Neural crest cell (in vitro differentiated cells): Measurements from ENCODE around the gene TREML4. TPM values are rescaled to one million over a fixed set of nuclear protein-coding genes. Genes with fewer than 3 reads are reported as not detected.

Source experiments
- DNase-seq: peaks from one replicate; pipeline ENCODE4 v3.0.0; 2021; ENCODE audit warnings: low read depth, mixed read lengths, low spot score
- H3K27ac Mint-ChIP-seq: one replicate; pipeline ENCODE4 v1.8.0; 2021; ENCODE audit warnings: mild to moderate bottlenecking, mixed read lengths; ENCODE audit not compliant: unreplicated experiment
- H3K27me3 Mint-ChIP-seq: 2 replicates; pipeline ENCODE4 v1.8.0; 2021; ENCODE audit warnings: low read depth, mild to moderate bottlenecking, mixed read lengths
- H3K36me3 Mint-ChIP-seq: 2 replicates; pipeline ENCODE4 v1.8.0; 2021; ENCODE audit warnings: low read depth, mild to moderate bottlenecking, mixed read lengths
- H3K4me1 Mint-ChIP-seq: 2 replicates; pipeline ENCODE4 v1.8.0; 2021; ENCODE audit warnings: mixed read lengths
- H3K4me3 Mint-ChIP-seq: one replicate; pipeline ENCODE4 v1.8.0; 2021; ENCODE audit warnings: mild to moderate bottlenecking, mixed read lengths
- H3K9me3 Mint-ChIP-seq: 2 replicates; pipeline ENCODE4 v1.8.0; 2021; ENCODE audit warnings: mixed read lengths
- CTCF ChIP-seq: fragments of 200-600 bp; sonication (generic); conservative IDR thresholded peaks from 2 replicates; pipeline ENCODE4 v1.5.0; 2021; ENCODE audit warnings: antibody characterized with exemption, mild to moderate bottlenecking
- total RNA-seq: library from RNA; stranded (reverse); gene quantifications from 2 replicates; pipeline ENCODE4 v1.2.1, GENCODE V29; 2021

The TREML4 gene
- total RNA-seq, 1 donor from 2014 or later, result not detected

DNA sequence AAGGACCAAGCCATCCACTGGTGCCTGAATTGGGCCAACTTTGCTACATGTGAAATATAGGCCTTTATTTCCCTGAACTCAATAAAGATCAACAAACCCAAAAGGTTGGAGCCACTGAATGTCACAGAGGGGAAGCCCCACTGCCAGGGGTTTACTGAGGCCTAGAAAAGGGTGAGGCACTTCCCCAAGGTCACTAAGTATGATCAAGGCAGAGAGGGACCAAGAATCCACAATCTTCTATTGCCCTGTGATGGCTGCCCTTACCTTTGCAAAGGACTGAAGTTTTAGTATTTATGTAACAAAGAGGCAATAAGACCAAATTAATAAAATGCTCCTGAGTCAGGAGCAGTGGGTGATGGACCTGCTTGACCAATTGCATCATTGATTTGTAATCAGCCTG is 40.3 kb downstream of the TREML4 start:
- Mint-ChIP-seq H3K4me1 (no peaks in the 10 kb centered on the region), H3K27ac (no peak overlapping the region), H3K4me3 (no peak overlapping the region), H3K27me3 (peaks cover 4% of the 10 kb centered on the region), H3K9me3 (peaks cover 4% of the 10 kb centered on the region), H3K36me3 (no peaks in the 10 kb centered on the region)
- DNase-seq, result no peak
- TF ChIP-seq CTCF, result no peak

GRCh38 chr6:41269166-41269565 is 41.0 kb downstream of the TREML4 start:
- TF ChIP-seq CTCF, result no peak
- peaks cover 4% of the 10 kb centered on the region for H3K27me3 Mint-ChIP-seq
- H3K4me1 Mint-ChIP-seq, result no peaks in the 10 kb centered on the region
- no peak overlapping the region for H3K4me3 Mint-ChIP-seq
- no peak for DNase-seq
- H3K9me3 Mint-ChIP-seq, result no peaks in the 10 kb centered on the region
- H3K36me3 Mint-ChIP-seq, result no peaks in the 10 kb centered on the region
- no peak overlapping the region for H3K27ac Mint-ChIP-seq

- no peaks in the 10 kb centered on the region for H3K36me3 Mint-ChIP-seq
- no peak overlapping the region for H3K4me3 Mint-ChIP-seq
- H3K27me3 Mint-ChIP-seq, result peaks cover 4% of the 10 kb centered on the region
- H3K4me1 Mint-ChIP-seq, result no peaks in the 10 kb centered on the region
- no peak for TF ChIP-seq CTCF
- DNase-seq, result no peak
- no peaks in the 10 kb centered on the region for H3K9me3 Mint-ChIP-seq
- H3K27ac Mint-ChIP-seq, result no peak overlapping the region
Observed at GRCh38 chr6:41269716-41270115, 41.6 kb downstream of the TREML4 start.

GRCh38 chr6:41271901-41272395 is 43.8 kb downstream of the TREML4 start:
- Mint-ChIP-seq H3K4me3 (no peak overlapping the region), H3K9me3 (no peaks in the 10 kb centered on the region), H3K27me3 (peaks cover 19% of the 10 kb centered on the region), H3K27ac (no peak overlapping the region), H3K36me3 (no peaks in the 10 kb centered on the region), H3K4me1 (no peaks in the 10 kb centered on the region)
- no peak for TF ChIP-seq CTCF
- DNase-seq, result no peak

GRCh38 chr6:41272591-41273240 is 44.6 kb downstream of the TREML4 start:
- Mint-ChIP-seq H3K36me3 (no peaks in the 10 kb centered on the region), H3K4me3 (no peak overlapping the region), H3K27me3 (peaks cover 20% of the 10 kb centered on the region), H3K4me1 (no peaks in the 10 kb centered on the region), H3K9me3 (no peaks in the 10 kb centered on the region), H3K27ac (no peak overlapping the region)
- DNase-seq, result no peak
- TF ChIP-seq CTCF, result no peak
